Natural killer cell (primary cell): ENCODE measurements around the gene NAP1L4. TPM values are rescaled to one million over a fixed set of nuclear protein-coding genes. Genes with fewer than 3 reads are reported as not detected.

ENCODE experiments used
- ATAC-seq, 3 donors: fragments of 150-1000 bp in 2 of 3; fragments of 200-7000 bp in 1 of 3; cut with Tn5 transposase; 1 replicate in 1 of 3; 2 replicates in 2 of 3; pipeline ENCODE4 v1.10.0; 2021; ENCODE audit warnings: mild to moderate bottlenecking in 2 of 3, moderate library complexity in 2 of 3
- DNase-seq, 2 donors: peaks; one replicate each; pipeline versions ENCODE4 v3.0.0 to v3.0.0-alpha.2; 2013 to 2021; ENCODE audit warnings: mixed read lengths in 1 of 2
- H3K27ac ChIP-seq: one replicate; pipeline ENCODE4 v1.5.1; 2013; ENCODE audit warnings: mild to moderate bottlenecking, low read length
- H3K27me3 ChIP-seq: one replicate; pipeline ENCODE4 v1.6.1; 2013; ENCODE audit warnings: low read length; ENCODE audit not compliant: control insufficient read depth, insufficient read depth
- H3K36me3 ChIP-seq: one replicate; pipeline ENCODE4 v1.6.1; 2013; ENCODE audit warnings: low read length; ENCODE audit not compliant: control insufficient read depth, insufficient read depth
- H3K4me1 ChIP-seq: one replicate; pipeline ENCODE4 v1.6.1; 2013; ENCODE audit warnings: low read length; ENCODE audit not compliant: control insufficient read depth, insufficient read depth
- H3K4me3 ChIP-seq: one replicate; pipeline ENCODE4 v1.5.1; 2013; ENCODE audit warnings: low read length
- H3K9me3 ChIP-seq: one replicate; pipeline ENCODE4 v1.6.1; 2013; ENCODE audit warnings: low read length; ENCODE audit not compliant: control insufficient read depth, insufficient read depth
- H3K27ac Mint-ChIP-seq, 2 donors: one replicate each; pipeline ENCODE4 v1.8.0; 2022; ENCODE audit warnings: mild to moderate bottlenecking in 2 of 2, mixed read lengths in 2 of 2, moderate library complexity in 1 of 2
- H3K27me3 Mint-ChIP-seq, 2 donors: one replicate each; pipeline ENCODE4 v1.8.0; 2022; ENCODE audit warnings: low read depth in 2 of 2, mixed read lengths in 2 of 2
- H3K36me3 Mint-ChIP-seq: one replicate; pipeline ENCODE4 v1.8.0; 2022; ENCODE audit warnings: mixed read lengths
- H3K4me1 Mint-ChIP-seq, 2 donors: one replicate each; pipeline ENCODE4 v1.8.0; 2022; ENCODE audit warnings: mixed read lengths in 2 of 2
- H3K4me3 Mint-ChIP-seq: one replicate; pipeline ENCODE4 v1.8.0; 2022; ENCODE audit warnings: mild to moderate bottlenecking, moderate library complexity, mixed read lengths
- H3K9me3 Mint-ChIP-seq, 2 donors: one replicate each; pipeline ENCODE4 v1.8.0; 2022; ENCODE audit warnings: mixed read lengths in 2 of 2
- CTCF ChIP-seq: fragments of 200-600 bp; IDR thresholded peaks from one replicate; pipeline ENCODE4 v1.8.0; 2022; ENCODE audit warnings: antibody characterized with exemption
- WGBS: methylation state at CpG from one replicate; pipeline ENCODE4 v1.1.7; 2013; ENCODE audit warnings: missing lambda C conversion rate; ENCODE audit not compliant: insufficient coverage; 5-methylcytosine and 5-hydroxymethylcytosine counted together
- intact Hi-C: fragments of 100-400 bp; cut with micrococcal nuclease; formaldehyde crosslinking; loops from one replicate; pipeline ENCODE4 v1.14.2; 2022
- total RNA-seq, 4 donors: library from RNA; stranded (reverse); fragments of 120-200 nt in 1 of 4; gene quantifications; one replicate each; pipeline versions ENCODE4 v1.2.3 to v1.2.4, GENCODE V29; 2013 to 2022

Gene NAP1L4
- total RNA-seq, 3 donors from 2014 or later (not counting 1 experiment from before 2014, with no cell fraction given), result 219 to 244 (median 237) TPM

GRCh38 chr11:2933375-2934020, 58.6 kb downstream of the NAP1L4 start:
- Mint-ChIP-seq H3K27ac (peak overlapping the region; percentile 67 to 82), H3K9me3 (peaks cover 8 to 12% of the 10 kb centered on the region in 2 donors), H3K36me3 (peaks cover 9% of the 10 kb centered on the region), H3K27me3 (peaks cover 0 to 10% of the 10 kb centered on the region in 2 donors), H3K4me3 (no peak overlapping the region), H3K4me1 (peaks cover 6 to 34% of the 10 kb centered on the region in 2 donors)
- H3K4me1 ChIP-seq, result peaks cover 38% of the 10 kb centered on the region
- peaks cover 9% of the 10 kb centered on the region for H3K9me3 ChIP-seq
- intact Hi-C loops, result loop anchor here (5.0 kb wide), 2 partner anchors 36 to 59 kb away; partner anchors contain the start of gene NAP1L4
- 32% methylated on average over 12 of the region's 12 CpGs for WGBS
- no peak for TF ChIP-seq CTCF
- ATAC-seq (peak; percentile 73 to 88 (median 78)), DNase-seq (peak; percentile 65 to 72)
- peaks cover 18% of the 10 kb centered on the region for H3K27me3 ChIP-seq
- no peak overlapping the region for H3K4me3 ChIP-seq
- no peaks in the 10 kb centered on the region for H3K36me3 ChIP-seq
- H3K27ac ChIP-seq, result peak overlapping the region; percentile 46

DNA sequence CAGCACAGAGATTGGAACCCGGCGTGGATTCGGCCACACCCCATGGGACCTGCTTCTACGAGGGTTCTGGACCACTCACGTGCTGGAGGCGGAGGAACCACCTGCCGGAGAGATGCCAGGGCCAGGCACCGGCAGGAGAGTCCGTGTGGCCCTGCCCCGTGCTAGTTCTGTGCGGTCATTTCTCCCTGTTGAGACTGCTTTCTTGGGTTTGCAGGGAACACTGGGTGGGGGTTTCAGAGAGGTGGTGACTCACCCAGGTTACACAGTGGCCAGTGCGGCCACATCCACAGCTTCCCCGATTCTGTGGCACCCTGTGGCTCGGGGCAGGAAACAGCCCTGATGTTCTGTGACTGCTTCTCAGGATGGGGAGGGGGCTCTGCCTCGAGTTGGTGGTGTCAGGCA, 59.3 kb downstream of the NAP1L4 start:
- H3K9me3 ChIP-seq, result peaks cover 7% of the 10 kb centered on the region
- H3K27me3 ChIP-seq, result peaks cover 25% of the 10 kb centered on the region
- ATAC-seq (peak; percentile 17 to 56 (median 19)), DNase-seq (peak; percentile 37 to 51)
- Mint-ChIP-seq H3K4me1 (peaks cover 12 to 34% of the 10 kb centered on the region in 2 donors), H3K4me3 (no peak overlapping the region), H3K9me3 (peaks cover 5 to 6% of the 10 kb centered on the region in 2 donors), H3K36me3 (peaks cover 7% of the 10 kb centered on the region), H3K27ac (peak overlapping the region; percentile 31 to 82), H3K27me3 (peaks cover 6 to 15% of the 10 kb centered on the region in 2 donors)
- 67% methylated on average over 15 of the region's 15 CpGs for whole genome bisulfite sequencing
- intact Hi-C loops, result loop anchor here (5.0 kb wide), 2 partner anchors 36 to 59 kb away; partner anchors contain the start of gene NAP1L4
- peak overlapping the region; percentile 46 for H3K27ac ChIP-seq
- H3K4me1 ChIP-seq, result peaks cover 44% of the 10 kb centered on the region
- H3K4me3 ChIP-seq, result no peak overlapping the region
- no peaks in the 10 kb centered on the region for H3K36me3 ChIP-seq
- TF ChIP-seq CTCF, result no peak

GRCh38 chr11:2931771-2932738, 60.1 kb downstream of the NAP1L4 start:
- Mint-ChIP-seq H3K27ac (peak overlapping the region in 1 of 2 donors; percentile 82), H3K4me3 (no peak overlapping the region), H3K36me3 (no peaks in the 10 kb centered on the region), H3K9me3 (no peaks in the 10 kb centered on the region), H3K27me3 (peaks cover 10 to 22% of the 10 kb centered on the region in 2 donors), H3K4me1 (peaks cover 17 to 39% of the 10 kb centered on the region in 2 donors)
- peaks cover 50% of the 10 kb centered on the region for H3K4me1 ChIP-seq
- no peak for DNase-seq
- WGBS, result 80% methylated on average over 13 of the region's 13 CpGs
- H3K9me3 ChIP-seq, result no peaks in the 10 kb centered on the region
- ATAC-seq, result no peak
- intact Hi-C loops, result loop anchor here (2.0 to 5.0 kb wide), 3 partner anchors 35 to 399 kb away; partner anchors contain the start of gene NAP1L4
- no peak for TF ChIP-seq CTCF
- H3K27ac ChIP-seq, result no peak overlapping the region
- H3K27me3 ChIP-seq, result peaks cover 31% of the 10 kb centered on the region
- H3K4me3 ChIP-seq, result no peak overlapping the region
- H3K36me3 ChIP-seq, result no peaks in the 10 kb centered on the region
